K562 (cell line): ENCODE measurements around the gene STUM. TPM values are rescaled to one million over a fixed set of nuclear protein-coding genes. Genes with fewer than 3 reads are reported as not detected.

Experiments
- ATAC-seq: fragments of 200-7000 bp; cut with Tn5 transposase; 3 replicates; pipeline ENCODE4 v1.9.1; 2020; ENCODE audit warnings: moderate library complexity
- BruUV-seq: library from RNA; stranded (reverse); fragments of 400-500 nt; replicated peaks from 2 replicates; lab custom pipeline; 2021; lab: Mats Ljungman, UMichigan
- CTCF ChIA-PET: fragments of 300-600 bp; formaldehyde crosslinking; extraction: SDS; loops from one replicate; lab custom pipeline; 2021; ENCODE audit warnings: low intra/inter-chr PET ratio; lab: Yijun Ruan, JAX
- POLR2A ChIA-PET: fragments of 300-600, 350-650 bp; sonication (Branson Sonifier 250); formaldehyde crosslinking; extraction: SDS; loops from one replicate; lab custom pipeline; 2021; ENCODE audit warnings: antibody characterized with exemption, inconsistent platforms; lab: Yijun Ruan, JAX
- DNase-seq, 4 experiments: peaks; one replicate each; pipeline versions ENCODE4 v3.0.0 to v3.0.0-alpha.2; 2011 to 2018; ENCODE audit warnings: low spot score in 3 of 4, mixed read lengths in 3 of 4; ENCODE audit errors: extremely low read depth in 1 of 4
- FAIRE-seq: peaks from 2 replicates; lab custom pipeline; 2011; peaks lifted over from hg19 to GRCh38; lab: Jason Lieb, UNC
- H2AFZ ChIP-seq: 2 replicates; pipeline ENCODE4 v1.6.0; 2011; ENCODE audit warnings: low read depth, low read length, control low read depth, inconsistent platforms
- H3K27ac ChIP-seq: fragments of 200-600 bp; 3 replicates; pipeline ENCODE4 v1.8.0; 2011; ENCODE audit warnings: low read depth, mild to moderate bottlenecking, control low read depth, inconsistent platforms, low read length, moderate library complexity, mixed read lengths; ENCODE audit errors: extremely low read depth
- H3K27me3 ChIP-seq, 2 experiments: fragments of 300-600 bp in 1 of 2; 2 replicates in 1 of 2; 3 replicates in 1 of 2; pipeline versions ENCODE4 v1.6.0 to v1.8.0; 2011; ENCODE audit warnings: inconsistent platforms in 2 of 2, low read length in 2 of 2, mild to moderate bottlenecking in 1 of 2, mixed read lengths in 1 of 2, moderate library complexity in 1 of 2; ENCODE audit not compliant: control insufficient read depth in 2 of 2, insufficient read depth in 2 of 2
- H3K36me3 ChIP-seq: fragments of 300-600 bp; 3 replicates; pipeline ENCODE4 v1.8.0; 2011; ENCODE audit warnings: mild to moderate bottlenecking, low read length, inconsistent platforms; ENCODE audit not compliant: control insufficient read depth, insufficient read depth
- H3K4me1 ChIP-seq, 2 experiments: fragments of 200-600 bp in 1 of 2; replicated peaks in 1 of 2; 2 replicates in 1 of 2; 3 replicates in 1 of 2; pipeline versions ENCODE4 v1.5.1 to v1.8.0; 2011; ENCODE audit warnings: inconsistent platforms in 2 of 2, low read length in 2 of 2, mild to moderate bottlenecking in 1 of 2, mixed read lengths in 1 of 2, moderate library complexity in 1 of 2; ENCODE audit not compliant: control insufficient read depth in 2 of 2, insufficient read depth in 2 of 2
- H3K4me2 ChIP-seq: 2 replicates; pipeline ENCODE4 v1.6.1; 2011; ENCODE audit warnings: low read length, control low read depth, inconsistent platforms, mixed read lengths; ENCODE audit not compliant: insufficient read depth
- H3K4me3 ChIP-seq: fragments of 200-600 bp; sonication (generic), shearing (Covaris generic); 2 replicates; pipeline ENCODE4 v1.5.1; 2016; ENCODE audit warnings: control low read depth, inconsistent platforms
- H3K79me2 ChIP-seq: fragments of 200-600 bp; 3 replicates; pipeline ENCODE4 v1.8.0; 2011; ENCODE audit warnings: low read length, inconsistent platforms; ENCODE audit not compliant: control insufficient read depth, insufficient read depth
- H3K9ac ChIP-seq, 2 experiments: 2 replicates each; pipeline versions ENCODE4 v1.6.0 to v1.6.1; 2011; ENCODE audit warnings: low read depth in 2 of 2, low read length in 2 of 2, control low read depth in 1 of 2, inconsistent platforms in 1 of 2, mild to moderate bottlenecking in 1 of 2, mixed read lengths in 1 of 2; ENCODE audit not compliant: insufficient read depth in 1 of 2
- H3K9me1 ChIP-seq: one replicate; pipeline ENCODE4 v1.6.0; 2011; ENCODE audit warnings: inconsistent platforms, mild to moderate bottlenecking, low read length, moderate library complexity; ENCODE audit not compliant: control insufficient read depth, insufficient read depth
- H3K9me3 ChIP-seq: replicated peaks from 2 replicates; pipeline ENCODE4 v1.5.1; 2011; ENCODE audit warnings: low read depth, low read length, inconsistent platforms; ENCODE audit not compliant: control insufficient read depth, insufficient read depth
- H4K20me1 ChIP-seq: replicated peaks from 2 replicates; pipeline ENCODE4 v1.6.1; 2011; ENCODE audit warnings: low read length, inconsistent platforms, mixed read lengths; ENCODE audit not compliant: control insufficient read depth, insufficient read depth
- ATF7 ChIP-seq: fragments of 450-650 bp; IDR thresholded peaks from 2 replicates; pipeline ENCODE4 v1.7.1; 2014; ENCODE audit warnings: mild to moderate bottlenecking, moderate library complexity
- ETV5 ChIP-seq: sonication (generic); formaldehyde crosslinking; IDR thresholded peaks from 2 replicates; pipeline ENCODE4 v1.4.0; 2020; ENCODE audit warnings: low read depth, mild to moderate bottlenecking, missing genetic modification reagents
- GABPA ChIP-seq: fragments of 200-800 bp; sonication (Bioruptor generic); conservative IDR thresholded peaks from 2 replicates; pipeline ENCODE4 v1.6.1; 2016; ENCODE audit warnings: low read depth, missing genetic modification characterization, missing compliant biosample characterization
- MAZ ChIP-seq, 2 experiments: fragments of 450-650 bp in 1 of 2; sonication (generic) in 1 of 2; formaldehyde crosslinking; IDR thresholded peaks in 1 of 2; conservative IDR thresholded peaks in 1 of 2; 2 replicates each; pipeline versions ENCODE4 v1.4.0 to v1.5.0; 2020; ENCODE audit warnings: mild to moderate bottlenecking in 1 of 2, missing genetic modification reagents in 1 of 2
- PML ChIP-seq: IDR thresholded peaks from 2 replicates; pipeline ENCODE4 v1.6.1; 2012; ENCODE audit warnings: low read length, inconsistent platforms
- RERE ChIP-seq: sonication (generic); formaldehyde crosslinking; IDR thresholded peaks from 2 replicates; pipeline ENCODE4 v1.8.0; 2023; ENCODE audit warnings: missing genetic modification reagents, mild to moderate bottlenecking, borderline replicate concordance
- RNF219 ChIP-seq: fragments of 250-450 bp; sonication (Bioruptor Pico); IDR thresholded peaks from 2 replicates; pipeline ENCODE4 v1.5.0; 2022; ENCODE audit warnings: mild to moderate bottlenecking
- SIN3A ChIP-seq, 2 experiments: fragments of 150-350 bp in 1 of 2; IDR thresholded peaks; 2 replicates each; pipeline ENCODE4 v1.6.1; 2011 to 2016; ENCODE audit warnings: borderline replicate concordance in 2 of 2, low read depth in 2 of 2, low read length in 2 of 2, mild to moderate bottlenecking in 2 of 2, moderate library complexity in 2 of 2; ENCODE audit not compliant: control insufficient read depth in 1 of 2
- ZNF263 ChIP-seq: sonication (generic); formaldehyde crosslinking; IDR thresholded peaks from 2 replicates; pipeline ENCODE4 v1.8.0; 2022; ENCODE audit warnings: mild to moderate bottlenecking, missing genetic modification reagents, borderline replicate concordance
- WGBS: fragments of 100-300 bp; shearing (Covaris generic); methylation state at CpG from one replicate; pipeline ENCODE4 v1.1.6; 2016; ENCODE audit warnings: low coverage, mixed read lengths; ENCODE audit not compliant: insufficient coverage; ENCODE audit errors: missing lambda C conversion rate; 5-methylcytosine and 5-hydroxymethylcytosine counted together
- in situ Hi-C: fragments of 300-500 bp; cut with MboI; formaldehyde crosslinking; loops from 4 replicates; pipeline ENCODE4 v1.15.0; 2018; ENCODE audit warnings: inconsistent platforms, mixed read lengths
- intact Hi-C: fragments of 100-400 bp; cut with micrococcal nuclease; formaldehyde crosslinking; loops from 2 replicates; pipeline ENCODE4 v1.14.2; 2022
- polyA plus RNA-seq, 8 experiments: library from polyadenylated mRNA; depleted of rRNA in 4 of 8; stranded (reverse) in 5 of 8; unstranded in 3 of 8; fragments of >200 nt; fragmentation: Nextera tagmentation in 2 of 8; fragmentation: Illumina TruSeq in 1 of 8; extraction: Ambion mirVana in 2 of 8; extraction: Trizol in 1 of 8; gene quantifications; 2 replicates each; pipeline versions ENCODE4 v1.2.1 to v1.2.3, GENCODE V29; 2011 to 2014; ENCODE audit warnings: inconsistent platforms in 1 of 8, missing spikeins in 1 of 8
- total RNA-seq, 7 experiments: library from RNA; depleted of rRNA in 6 of 7; stranded (reverse); fragments of >200 nt in 6 of 7; fragmentation: Illumina TruSeq in 2 of 7; extraction: Trizol in 2 of 7; gene quantifications; 2 replicates each; pipeline versions ENCODE4 v1.2.1 to v1.2.3, GENCODE V29; 2011 to 2021; ENCODE audit warnings: low replicate concordance in 1 of 7

Gene STUM
- total and polyA plus RNA-seq, 9 of the 15 experiments (the other 6 are each of a cell fraction or from before 2014, with no cell fraction given), result not detected

GRCh38 chr1:226609836-226610455, 61.4 kb downstream of the STUM start:
- H3K27ac ChIP-seq, result no peak overlapping the region
- ATAC-seq, result no peak
- TF ChIP-seq MAZ (CRISPR knock-in tag; conservative IDR thresholded peaks at IDR 0.05 in 1 of 2, IDR thresholded peaks at IDR 0.05 in 1 of 2), result no peak
- no peak for TF ChIP-seq GABPA (tag)
- TF ChIP-seq SIN3A (IDR thresholded peaks at IDR 0.05; ENCODE audit: borderline replicate concordance in 2 of 2, control insufficient read depth in 1 of 2, low read depth in 2 of 2, low read length in 2 of 2), result no peak
- TF ChIP-seq ETV5, result no peak
- no peak for TF ChIP-seq PML
- TF ChIP-seq ATF7, result no peak
- no peak for TF ChIP-seq RNF219 (CRISPR knock-in tag)
- TF ChIP-seq RERE (CRISPR knock-in tag), result no peak
- TF ChIP-seq ZNF263, result no peak

More at GRCh38 chr1:226609836-226610455, 61.4 kb downstream of the STUM start:
- H3K36me3 ChIP-seq, result no peaks in the 10 kb centered on the region
- no peak overlapping the region for H2AFZ ChIP-seq
- H3K4me2 ChIP-seq, result no peak overlapping the region
- H3K9ac ChIP-seq, result no peak overlapping the region
- no peaks in the 10 kb centered on the region for H3K4me1 ChIP-seq
- H3K4me3 ChIP-seq, result no peak overlapping the region
- ChIA-PET POLR2A (interaction anchor here (0.6 to 0.7 kb wide), 4 partner anchors 10 to 506 kb away, joined by 3 read pairs; no protein-coding TSS in a partner anchor), CTCF (no interaction called here)
- no peaks in the 10 kb centered on the region; the same call in 1 of the 2 replicates for H4K20me1 ChIP-seq
- no TSS peak for BruUV-seq
- intact Hi-C loops, result loop anchor here (1.0 to 10.0 kb wide), 3 partner anchors 63 to 485 kb away; no protein-coding TSS in a partner anchor
- peaks cover 7% of the 10 kb centered on the region for H3K9me1 ChIP-seq
- DNase-seq, result no peak
- H3K79me2 ChIP-seq, result no peaks in the 10 kb centered on the region
- no peak for FAIRE-seq
- WGBS, result 1% methylated on average over 11 of the region's 11 CpGs
- in situ Hi-C loops, result no loop called here
- peaks cover 32 to 59% of the 10 kb centered on the region in 2 experiments; a peak in 4 of 5 replicates for H3K27me3 ChIP-seq
- no peaks in the 10 kb centered on the region for H3K9me3 ChIP-seq
